ENCODE data around the gene FBN2.

The FBN2 gene

DNA sequence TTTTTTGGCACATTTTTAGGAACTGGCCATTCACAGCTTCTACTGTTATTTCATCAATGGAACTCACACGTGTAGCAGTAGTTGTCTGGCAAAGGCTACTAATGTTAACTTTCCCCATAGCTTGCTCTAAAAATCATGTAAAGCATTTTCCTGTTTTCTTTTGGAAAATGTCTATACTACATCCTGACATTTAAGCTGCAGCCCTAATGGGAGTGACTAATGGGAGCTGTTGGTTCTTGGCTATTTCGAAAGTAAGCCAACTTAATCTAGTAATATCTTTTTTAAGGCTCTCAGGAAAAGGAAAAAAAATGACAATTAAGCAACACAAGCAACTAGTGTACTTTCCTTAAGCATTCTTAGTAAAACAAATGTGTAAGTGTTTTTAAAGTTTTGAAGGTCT is 285.3 kb downstream of the FBN2 start:
- no peak for DNase-seq (ENCODE audit: low read depth)
- TF ChIP-seq, protein P1, sequence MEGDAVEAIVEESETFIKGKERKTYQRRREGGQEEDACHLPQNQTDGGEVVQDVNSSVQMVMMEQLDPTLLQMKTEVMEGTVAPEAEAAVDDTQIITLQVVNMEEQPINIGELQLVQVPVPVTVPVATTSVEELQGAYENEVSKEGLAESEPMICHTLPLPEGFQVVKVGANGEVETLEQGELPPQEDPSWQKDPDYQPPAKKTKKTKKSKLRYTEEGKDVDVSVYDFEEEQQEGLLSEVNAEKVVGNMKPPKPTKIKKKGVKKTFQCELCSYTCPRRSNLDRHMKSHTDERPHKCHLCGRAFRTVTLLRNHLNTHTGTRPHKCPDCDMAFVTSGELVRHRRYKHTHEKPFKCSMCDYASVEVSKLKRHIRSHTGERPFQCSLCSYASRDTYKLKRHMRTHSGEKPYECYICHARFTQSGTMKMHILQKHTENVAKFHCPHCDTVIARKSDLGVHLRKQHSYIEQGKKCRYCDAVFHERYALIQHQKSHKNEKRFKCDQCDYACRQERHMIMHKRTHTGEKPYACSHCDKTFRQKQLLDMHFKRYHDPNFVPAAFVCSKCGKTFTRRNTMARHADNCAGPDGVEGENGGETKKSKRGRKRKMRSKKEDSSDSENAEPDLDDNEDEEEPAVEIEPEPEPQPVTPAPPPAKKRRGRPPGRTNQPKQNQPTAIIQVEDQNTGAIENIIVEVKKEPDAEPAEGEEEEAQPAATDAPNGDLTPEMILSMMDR (IDR thresholded peaks at IDR 0.05; ENCODE audit: insufficient read depth, low read depth, low read length, missing control alignments) = no peak

DNA sequence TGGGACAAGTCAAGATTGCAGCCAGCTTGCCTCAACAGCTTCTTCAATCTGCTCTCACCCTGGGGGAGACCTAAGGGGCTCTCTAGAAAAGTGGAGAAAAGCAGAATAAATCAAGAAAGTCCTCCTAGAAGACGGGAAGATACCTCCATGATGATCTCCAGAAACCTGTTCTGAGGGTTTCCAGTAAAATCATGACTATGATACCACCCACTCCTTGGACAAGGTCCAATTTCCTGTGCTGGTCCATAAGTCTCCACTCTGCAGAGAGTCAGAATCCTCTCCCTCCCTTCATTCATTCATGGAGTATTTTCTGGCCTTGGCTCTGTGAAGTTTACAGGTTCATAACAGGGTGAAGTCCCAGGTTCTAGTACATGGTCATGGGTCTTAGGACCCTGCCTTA is 285.8 kb downstream of the FBN2 start:
- TF ChIP-seq, protein P1 (IDR thresholded peaks at IDR 0.05; ENCODE audit: insufficient read depth, low read depth, low read length, missing control alignments) = no peak
- no peak for DNase-seq (ENCODE audit: low read depth)
- no peak overlapping the region for H3K4me3 ChIP-seq (ENCODE audit: low read depth, low read length)

More for the DNA sequence above, 285.3 kb downstream of the FBN2 start:
- H3K4me3 ChIP-seq (ENCODE audit: low read depth, low read length) = no peak overlapping the region

GRCh38 chr5:128245974-128246373 is 292.1 kb downstream of the FBN2 start:
- no peak for DNase-seq (ENCODE audit: low read depth)
- H3K4me3 ChIP-seq (ENCODE audit: low read depth, low read length) = no peak overlapping the region
- TF ChIP-seq, protein P1 (IDR thresholded peaks at IDR 0.05; ENCODE audit: insufficient read depth, low read depth, low read length, missing control alignments) = no peak

DNA sequence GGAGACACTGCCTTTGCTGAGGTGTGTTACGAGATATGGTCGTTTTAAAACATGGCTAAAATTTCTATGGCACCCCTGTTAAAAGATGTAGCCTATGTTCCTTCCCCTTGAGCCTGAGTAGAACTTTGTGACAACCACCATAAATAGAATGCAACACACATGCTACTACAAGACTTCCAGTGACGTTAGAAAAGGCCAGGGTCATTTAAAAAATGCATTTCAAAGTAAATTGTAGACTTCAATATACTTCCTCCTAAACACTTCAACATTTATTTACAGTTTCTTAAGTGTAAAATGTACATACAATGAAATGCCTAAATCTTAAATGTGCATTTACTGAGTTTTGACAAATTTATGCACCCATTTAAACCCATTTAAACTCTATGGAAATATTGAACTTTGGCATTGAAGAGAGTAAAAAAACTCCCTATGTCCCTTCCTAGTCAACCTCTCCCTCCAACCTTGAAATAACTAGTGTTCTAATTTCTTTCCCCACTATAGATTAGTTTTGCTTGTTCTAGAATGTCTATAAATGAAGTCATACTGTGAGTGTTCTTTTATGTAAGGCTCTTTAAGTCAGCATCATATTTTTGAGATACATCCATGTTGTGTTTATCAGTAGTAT is 294.0 kb downstream of the FBN2 start:
- TF ChIP-seq, protein P1 (IDR thresholded peaks at IDR 0.05; ENCODE audit: insufficient read depth, low read depth, low read length, missing control alignments) = no peak
- H3K4me3 ChIP-seq (ENCODE audit: low read depth, low read length) = no peak overlapping the region
- no peak for DNase-seq (ENCODE audit: low read depth)

DNA sequence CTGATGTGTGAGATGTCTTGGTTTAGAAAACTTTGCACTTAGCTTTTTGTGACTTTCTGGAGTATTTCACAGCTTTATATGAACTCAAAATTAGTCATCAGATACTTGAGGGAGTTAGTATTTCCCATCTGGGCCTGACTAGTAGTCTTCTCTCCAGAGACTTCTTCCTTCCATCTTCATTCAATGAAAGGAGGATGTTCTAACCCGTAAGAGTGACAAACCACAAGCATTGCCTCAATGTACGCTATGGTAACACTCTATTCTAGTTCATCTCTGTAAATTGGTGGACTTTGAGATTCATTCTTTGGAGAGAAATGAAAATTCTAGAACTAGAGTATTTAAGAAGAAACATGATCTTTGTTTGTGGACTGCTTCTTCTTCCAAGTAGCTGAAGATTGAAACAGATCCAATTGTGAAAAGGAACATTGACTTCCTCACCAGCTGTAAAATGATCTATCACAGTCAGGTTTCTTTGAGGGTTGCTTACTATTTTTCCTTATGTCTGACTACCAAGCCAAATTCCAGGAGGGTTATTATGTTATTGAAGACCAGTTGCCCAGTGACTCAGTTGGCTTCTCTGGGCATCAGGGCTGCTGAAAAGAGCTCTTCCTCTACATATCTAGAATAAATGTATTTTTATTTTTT is 296.9 kb downstream of the FBN2 start:
- no peak for DNase-seq (ENCODE audit: low read depth)
- H3K4me3 ChIP-seq (ENCODE audit: low read depth, low read length) = no peak overlapping the region
- TF ChIP-seq, protein P1 (IDR thresholded peaks at IDR 0.05; ENCODE audit: insufficient read depth, low read depth, low read length, missing control alignments) = no peak

- no peak overlapping the region for H3K4me3 ChIP-seq (ENCODE audit: low read depth, low read length)
- TF ChIP-seq, protein P1 (IDR thresholded peaks at IDR 0.05; ENCODE audit: insufficient read depth, low read depth, low read length, missing control alignments) = no peak
- no peak for DNase-seq (ENCODE audit: low read depth)
These were observed 300.5 kb downstream of the FBN2 start for GRCh38 chr5:128237546-128237945.

GRCh38 chr5:128237000-128237399 is 301.0 kb downstream of the FBN2 start:
- TF ChIP-seq, protein P1 (IDR thresholded peaks at IDR 0.05; ENCODE audit: insufficient read depth, low read depth, low read length, missing control alignments) = no peak
- H3K4me3 ChIP-seq (ENCODE audit: low read depth, low read length) = no peak overlapping the region
- DNase-seq (ENCODE audit: low read depth) = no peak

Measured in GM12865 (cell line).